H9 (cell line): ENCODE results near the gene GYS2. TPM values are rescaled to one million over a fixed set of nuclear protein-coding genes. Genes with fewer than 3 reads are reported as not detected.

Experiments
- DNase-seq: peaks from one replicate; pipeline ENCODE4 v3.0.0-alpha.2; 2017
- H2AFZ ChIP-seq: one replicate; pipeline ENCODE4 v1.6.1; 2013; ENCODE audit warnings: mild to moderate bottlenecking, low read length, control low read depth, moderate library complexity
- H2AK5ac ChIP-seq: 2 replicates; pipeline ENCODE4 v1.6.1; 2013; ENCODE audit warnings: low read length, control low read depth, mixed read lengths; ENCODE audit not compliant: insufficient read length
- H2BK120ac ChIP-seq: one replicate; pipeline ENCODE4 v1.6.1; 2013; ENCODE audit warnings: low read depth, mild to moderate bottlenecking, low read length, control low read depth, inconsistent platforms; ENCODE audit not compliant: poor library complexity, severe bottlenecking
- H2BK12ac ChIP-seq: 2 replicates; pipeline ENCODE4 v1.6.1; 2013; ENCODE audit warnings: low read length, control low read depth, mixed read lengths, low read depth; ENCODE audit not compliant: insufficient read length
- H2BK15ac ChIP-seq: 2 replicates; pipeline ENCODE4 v1.6.1; 2013; ENCODE audit warnings: low read depth, low read length, control low read depth
- H2BK20ac ChIP-seq: one replicate; pipeline ENCODE4 v1.6.1; 2013; ENCODE audit warnings: low read depth, mild to moderate bottlenecking, low read length, control low read depth, inconsistent platforms; ENCODE audit not compliant: poor library complexity, severe bottlenecking
- H2BK5ac ChIP-seq: 2 replicates; pipeline ENCODE4 v1.6.1; 2013; ENCODE audit warnings: low read length, control low read depth, mixed read lengths; ENCODE audit not compliant: insufficient read length
- H3K14ac ChIP-seq: 2 replicates; pipeline ENCODE4 v1.6.1; 2013; ENCODE audit warnings: low read length, control low read depth; ENCODE audit not compliant: insufficient read depth
- H3K18ac ChIP-seq: 2 replicates; pipeline ENCODE4 v1.6.1; 2013; ENCODE audit warnings: low read depth, mild to moderate bottlenecking, mixed read lengths, low read length, control low read depth; ENCODE audit not compliant: insufficient read length
- H3K23ac ChIP-seq: 2 replicates; pipeline ENCODE4 v1.6.1; 2013; ENCODE audit warnings: low read length, control low read depth, mixed read lengths, low read depth; ENCODE audit not compliant: insufficient read length
- H3K23me2 ChIP-seq: 2 replicates; pipeline ENCODE4 v1.6.1; 2013; ENCODE audit warnings: low read depth, mild to moderate bottlenecking, mixed read lengths, low read length, control low read depth; ENCODE audit not compliant: insufficient read length, poor library complexity, severe bottlenecking
- H3K27ac ChIP-seq: 2 replicates; pipeline ENCODE4 v1.5.1; 2013; ENCODE audit warnings: low read length, control low read depth, mixed read lengths, low read depth; ENCODE audit not compliant: insufficient read length
- H3K27me3 ChIP-seq: 2 replicates; pipeline ENCODE4 v1.6.1; 2013; ENCODE audit warnings: low read length, control low read depth, inconsistent platforms; ENCODE audit not compliant: insufficient read depth
- H3K4ac ChIP-seq: 2 replicates; pipeline ENCODE4 v1.6.1; 2013; ENCODE audit warnings: low read depth, mild to moderate bottlenecking, control low read depth, inconsistent platforms, low read length, moderate library complexity
- H3K4me1 ChIP-seq: 2 replicates; pipeline ENCODE4 v1.6.1; 2013; ENCODE audit warnings: low read length, control low read depth, inconsistent platforms; ENCODE audit not compliant: insufficient read depth
- H3K4me2 ChIP-seq: 2 replicates; pipeline ENCODE4 v1.6.1; 2013; ENCODE audit warnings: low read length, control low read depth, mixed read lengths; ENCODE audit not compliant: insufficient read length, insufficient read depth
- H3K56ac ChIP-seq: 2 replicates; pipeline ENCODE4 v1.6.1; 2013; ENCODE audit warnings: low read depth, mild to moderate bottlenecking, mixed read lengths, low read length, control low read depth; ENCODE audit not compliant: insufficient read length
- H3K79me1 ChIP-seq: 2 replicates; pipeline ENCODE4 v1.6.1; 2013; ENCODE audit warnings: low read depth, mild to moderate bottlenecking, moderate library complexity, low read length, control low read depth, inconsistent platforms; ENCODE audit not compliant: insufficient read depth, poor library complexity, severe bottlenecking
- H3K79me2 ChIP-seq: 2 replicates; pipeline ENCODE4 v1.6.1; 2013; ENCODE audit warnings: low read length, control low read depth, inconsistent platforms; ENCODE audit not compliant: insufficient read depth
- H3K9ac ChIP-seq: 2 replicates; pipeline ENCODE4 v1.6.1; 2013; ENCODE audit warnings: low read length, control low read depth, mixed read lengths; ENCODE audit not compliant: insufficient read length; ENCODE audit errors: extremely low read depth
- H3K9me3 ChIP-seq: one replicate; pipeline ENCODE4 v1.6.1; 2013; ENCODE audit warnings: low read depth, low read length, inconsistent platforms; ENCODE audit not compliant: control insufficient read depth
- H3T11ph ChIP-seq: one replicate; pipeline ENCODE4 v1.6.1; 2013; ENCODE audit warnings: mild to moderate bottlenecking, low read length, control low read depth, inconsistent platforms
- H4K20me1 ChIP-seq: one replicate; pipeline ENCODE4 v1.6.1; 2013; ENCODE audit not compliant: control insufficient read depth, insufficient read length, insufficient read depth
- H4K5ac ChIP-seq: 2 replicates; pipeline ENCODE4 v1.6.1; 2013; ENCODE audit warnings: low read depth, mild to moderate bottlenecking, mixed read lengths, low read length, control low read depth; ENCODE audit not compliant: insufficient read length
- H4K8ac ChIP-seq: replicated peaks from 2 replicates; pipeline ENCODE4 v1.6.1; 2013; ENCODE audit warnings: low read length, control low read depth, mixed read lengths, low read depth; ENCODE audit not compliant: insufficient read length
- H4K91ac ChIP-seq: 2 replicates; pipeline ENCODE4 v1.6.1; 2013; ENCODE audit warnings: low read depth, mild to moderate bottlenecking, moderate library complexity, mixed read lengths, low read length, control low read depth; ENCODE audit not compliant: insufficient read length
- H3K27ac Mint-ChIP-seq, 3 experiments: 2 replicates in 2 of 3; 3 replicates in 1 of 3; pipeline ENCODE4 v1.8.0; 2020 to 2021; ENCODE audit warnings: mixed read lengths in 3 of 3, mild to moderate bottlenecking in 1 of 3, moderate library complexity in 1 of 3
- H3K27me3 Mint-ChIP-seq: 2 replicates; pipeline ENCODE4 v1.8.0; 2021; ENCODE audit warnings: low read depth, mild to moderate bottlenecking, moderate library complexity, mixed read lengths
- H3K36me3 Mint-ChIP-seq, 3 experiments: 2 replicates in 2 of 3; 3 replicates in 1 of 3; pipeline ENCODE4 v1.8.0; 2020 to 2021; ENCODE audit warnings: low read depth in 3 of 3, mixed read lengths in 3 of 3; ENCODE audit not compliant: insufficient read depth in 1 of 3
- H3K4me1 Mint-ChIP-seq, 2 experiments: 2 replicates each; pipeline ENCODE4 v1.8.0; 2020; ENCODE audit warnings: mixed read lengths in 2 of 2
- H3K4me3 Mint-ChIP-seq, 2 experiments: 2 replicates in 1 of 2; 3 replicates in 1 of 2; pipeline ENCODE4 v1.8.0; 2020 to 2021; ENCODE audit warnings: mild to moderate bottlenecking in 2 of 2, mixed read lengths in 2 of 2, moderate library complexity in 1 of 2
- H3K9me3 Mint-ChIP-seq, 2 experiments: 2 replicates in 1 of 2; 3 replicates in 1 of 2; pipeline ENCODE4 v1.8.0; 2020; ENCODE audit warnings: mild to moderate bottlenecking in 2 of 2, mixed read lengths in 2 of 2, moderate library complexity in 1 of 2
- CTCF ChIP-seq: fragments of 200-600 bp; sonication (generic); conservative IDR thresholded peaks from 3 replicates; pipeline ENCODE4 v1.8.0; 2021; ENCODE audit warnings: antibody characterized with exemption, mild to moderate bottlenecking
- total RNA-seq: library from RNA; stranded (reverse); gene quantifications from 2 replicates; pipeline ENCODE4 v1.2.1, GENCODE V29; 2021

GYS2 gene
- total RNA-seq, 1 experiment from 2014 or later: not detected

- no peak for TF ChIP-seq CTCF
- H2BK5ac ChIP-seq: no peak overlapping the region
- no peak overlapping the region for H2AFZ ChIP-seq
- no peak overlapping the region for H3K23ac ChIP-seq
- H3K4me3 Mint-ChIP-seq: no peak overlapping the region
- no peaks in the 10 kb centered on the region for H3K9me3 Mint-ChIP-seq
- H4K20me1 ChIP-seq: no peaks in the 10 kb centered on the region
- H3K23me2 ChIP-seq: no peaks in the 10 kb centered on the region
- no peak overlapping the region for H2BK20ac ChIP-seq
- H3K9me3 ChIP-seq: no peaks in the 10 kb centered on the region
- no peaks in the 10 kb centered on the region for H3K79me2 ChIP-seq
- DNase-seq: no peak
- H3K27ac Mint-ChIP-seq: no peak overlapping the region
- H3K4me1 Mint-ChIP-seq: peaks cover 5 to 6% of the 10 kb centered on the region in 2 experiments; a peak in 1 of 4 replicates
- no peak overlapping the region for H3K56ac ChIP-seq
- no peak overlapping the region for H4K8ac ChIP-seq
- H3K18ac ChIP-seq: no peak overlapping the region
- no peak overlapping the region for H3K4ac ChIP-seq
- no peak overlapping the region for H3K4me2 ChIP-seq
- no peak overlapping the region for H2BK15ac ChIP-seq
- no peak overlapping the region for H3K27ac ChIP-seq
- no peak overlapping the region for H2BK120ac ChIP-seq
- no peak overlapping the region for H3K9ac ChIP-seq
- H4K91ac ChIP-seq: no peak overlapping the region
- H3K4me1 ChIP-seq: no peaks in the 10 kb centered on the region
- H3K14ac ChIP-seq: no peak overlapping the region
- no peaks in the 10 kb centered on the region for H3K27me3 ChIP-seq
- H3T11ph ChIP-seq: no peak overlapping the region
- H3K79me1 ChIP-seq: no peaks in the 10 kb centered on the region
- no peak overlapping the region for H2BK12ac ChIP-seq
- H3K36me3 Mint-ChIP-seq: no peaks in the 10 kb centered on the region
- H4K5ac ChIP-seq: no peak overlapping the region
- H2AK5ac ChIP-seq: no peak overlapping the region
- peaks cover 4% of the 10 kb centered on the region for H3K27me3 Mint-ChIP-seq
Observed at GRCh38 chr12:21539797-21540196, 64.8 kb downstream of the GYS2 start.
